AG04449 (cell line): ENCODE results near the gene GSTM3.

Experiments used
- CTCF ChIA-PET: fragments of 350-600 bp; formaldehyde crosslinking; extraction: SDS; loops from one replicate; lab custom pipeline; 2021; ENCODE audit warnings: antibody characterized with exemption; lab: Yijun Ruan, JAX
- POLR2A ChIA-PET: fragments of 400-600, 350-600 bp; formaldehyde crosslinking; extraction: SDS; loops from one replicate; lab custom pipeline; 2020; ENCODE audit warnings: antibody characterized with exemption, inconsistent platforms; lab: Yijun Ruan, JAX
- DNase-seq: peaks from one replicate; pipeline ENCODE4 v3.0.0-alpha.2; 2010; ENCODE audit warnings: low read depth, low spot score
- H3K4me3 ChIP-seq: 2 replicates; pipeline ENCODE4 v1.5.1; 2011; ENCODE audit warnings: low read depth, mild to moderate bottlenecking, control low read depth, low read length
- CTCF ChIP-seq: IDR thresholded peaks from one replicate; pipeline ENCODE4 v1.5.1; 2011; ENCODE audit warnings: mild to moderate bottlenecking, moderate library complexity, low read length, control low read depth, inconsistent platforms; ENCODE audit not compliant: insufficient read depth; ENCODE audit errors: missing control alignments

Gene GSTM3

DNA sequence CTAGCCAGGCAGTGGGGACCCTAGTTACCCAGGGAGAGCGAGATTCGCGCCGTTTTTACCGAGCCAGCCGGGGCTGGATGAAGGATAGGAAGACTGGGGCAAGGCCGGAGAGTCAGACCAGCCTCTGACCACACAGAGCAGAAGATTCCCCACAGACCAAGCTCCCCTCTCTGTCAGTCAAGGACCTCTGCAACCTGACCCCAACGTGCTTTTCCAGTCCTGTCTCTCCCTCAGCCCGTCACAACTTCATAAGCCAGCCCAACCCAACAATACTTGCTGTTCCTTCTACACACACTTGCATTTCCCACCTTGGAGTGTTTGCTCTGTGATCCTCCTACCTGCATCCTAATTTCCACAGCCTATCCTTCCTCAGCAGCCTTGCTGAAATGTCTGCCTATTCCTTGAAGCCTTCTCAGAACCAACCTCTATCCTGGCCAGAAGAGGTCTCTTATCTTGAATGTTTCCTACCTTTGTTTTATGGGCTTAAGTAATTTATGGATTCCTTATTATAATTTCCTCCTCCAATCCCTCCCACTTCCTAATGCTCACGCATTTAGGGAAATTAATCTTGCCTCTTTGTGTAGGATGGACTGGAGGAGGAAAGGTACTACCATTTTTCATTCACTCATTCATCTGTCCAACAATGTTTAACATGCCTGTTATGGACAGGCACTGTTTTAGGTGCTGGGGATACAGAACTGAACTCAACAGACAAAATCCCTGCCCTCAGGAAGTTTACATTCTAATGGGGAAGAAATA is at the start of gene GSTM3:
Gene GSTM3, minus strand, starts transcription at position 424 of the 759 bp plus-strand sequence. CDS start 751 bp downstream, outside the sequence.
- ChIA-PET POLR2A (interaction anchor here (0.9 to 1.2 kb wide), 3 partner anchors 9 to 195 kb away, joined by 3 to 5 read pairs (median 3); partner anchors contain the start of gene GNAI3), CTCF (interaction anchor here (1.9 kb wide), 1 partner anchor 34 kb away, joined by 4 read pairs; no protein-coding TSS in a partner anchor)
- DNase-seq: no peak
- no peak for TF ChIP-seq CTCF
- H3K4me3 ChIP-seq: peak within 1 kb of the TSS; percentile 76

GRCh38 chr1:109790329-109790728 is 49.5 kb upstream of the GSTM3 start:
- no peak overlapping the region for H3K4me3 ChIP-seq
- no peak for DNase-seq
- CTCF ChIA-PET: interaction anchor here (1.0 to 28.0 kb wide), 14 partner anchors 9 to 239 kb away, joined by 3 to 1425 read pairs (median 6); partner anchors contain the start of gene AHCYL1
- POLR2A ChIA-PET: no interaction called here
- no peak for TF ChIP-seq CTCF

GRCh38 chr1:109789551-109790180 is 48.8 kb upstream of the GSTM3 start:
- TF ChIP-seq CTCF: no peak
- no peak overlapping the region for H3K4me3 ChIP-seq
- no peak for DNase-seq
- ChIA-PET CTCF (interaction anchor here (0.7 to 28.0 kb wide), 10 partner anchors 8 to 240 kb away, joined by 3 to 1425 read pairs (median 7); partner anchors contain the start of gene AHCYL1), POLR2A (interaction anchor here (0.6 kb wide), 1 partner anchor 213 kb away, joined by 3 read pairs; no protein-coding TSS in a partner anchor)

DNA sequence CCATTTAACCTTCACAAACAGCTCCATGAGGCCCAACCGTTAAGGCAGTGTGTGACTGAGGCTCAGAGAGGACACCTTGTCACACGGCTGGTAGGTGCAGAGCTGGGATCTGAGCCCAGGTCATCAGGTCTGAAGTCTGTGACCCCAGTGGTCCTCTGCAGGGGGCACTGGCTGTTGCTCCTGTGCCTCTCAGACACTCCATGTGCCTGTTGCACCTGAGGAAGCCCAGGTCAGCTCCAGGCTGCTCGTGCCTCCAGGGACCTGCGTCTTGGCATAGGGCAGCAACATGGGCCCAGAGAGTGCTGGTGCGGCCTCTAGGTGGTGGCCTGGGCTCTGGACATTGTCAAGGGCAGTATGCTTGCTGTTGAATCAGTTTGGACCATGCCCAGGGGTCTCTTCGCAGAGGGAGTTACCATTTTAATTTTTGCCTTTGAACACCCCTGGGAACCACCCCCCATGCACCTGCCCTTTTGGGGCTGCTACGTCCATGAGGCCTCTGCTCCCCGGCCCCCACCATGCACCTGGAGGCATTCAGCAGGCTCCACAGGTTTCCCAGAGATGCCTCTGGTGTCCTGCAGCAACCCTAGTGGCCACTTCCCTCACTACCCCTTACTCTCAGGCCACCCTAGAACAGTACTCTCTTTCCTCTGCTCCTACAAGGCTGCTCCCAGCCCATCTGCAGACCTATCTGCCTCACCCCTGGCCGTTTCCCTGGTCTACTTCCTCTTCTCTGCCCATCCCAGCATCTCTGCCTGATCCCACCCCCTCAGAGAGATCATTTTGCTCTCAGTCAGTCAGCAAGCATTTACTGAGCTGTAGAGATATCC is 48.1 kb upstream of the GSTM3 start:
- peak; percentile 62 for TF ChIP-seq CTCF
- DNase-seq: no peak
- H3K4me3 ChIP-seq: no peak overlapping the region
- CTCF ChIA-PET: interaction anchor here (0.7 to 28.0 kb wide), 14 partner anchors 8 to 240 kb away, joined by 3 to 1425 read pairs (median 6); partner anchors contain the start of gene AHCYL1
- POLR2A ChIA-PET: interaction anchor here (0.6 kb wide), 1 partner anchor 213 kb away, joined by 3 read pairs; no protein-coding TSS in a partner anchor

GRCh38 chr1:109787845-109788601 is 47.2 kb upstream of the GSTM3 start:
- ChIA-PET POLR2A (no interaction called here), CTCF (interaction anchor here (1.0 to 28.0 kb wide), 9 partner anchors 9 to 239 kb away, joined by 3 to 1425 read pairs (median 5); partner anchors contain the start of gene AHCYL1)
- TF ChIP-seq CTCF: no peak
- H3K4me3 ChIP-seq: no peak overlapping the region
- DNase-seq: no peak
